Measurements from ENCODE around the gene FOXK1. TPM values are rescaled to one million over a fixed set of nuclear protein-coding genes. Genes with fewer than 3 reads are reported as not detected.

Gene FOXK1
- total and polyA plus RNA-seq, 9 donors = 5.8 to 43.9 (median 32.6) TPM

DNA sequence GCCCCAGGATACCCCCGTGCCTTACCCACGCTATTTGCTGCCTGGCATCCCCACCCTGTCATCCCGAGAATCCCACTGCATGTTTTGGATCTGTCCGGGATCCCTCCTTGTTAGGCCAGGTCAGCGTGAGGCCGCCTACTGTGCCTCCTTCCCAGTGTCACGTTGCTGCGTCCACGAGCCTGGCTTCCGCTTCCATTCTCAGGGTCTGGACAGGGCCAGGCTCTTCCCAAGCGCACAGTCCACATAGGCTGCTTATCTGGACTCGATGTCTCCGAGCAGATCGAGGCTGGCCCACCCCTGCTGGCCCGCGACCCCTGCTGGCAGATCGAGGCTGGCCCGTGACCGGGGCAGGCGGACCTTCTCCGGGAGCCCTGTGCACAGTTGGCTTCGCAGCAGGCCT is 27.1 kb downstream of the FOXK1 start:
- 87 to 91% (median 89%) methylated on average over 22 of the region's 22 CpGs for WGBS, 3 donors
- no peak for DNase-seq
- H3K4me1 ChIP-seq (ENCODE audit: insufficient read depth) = peaks cover 6% of the 10 kb centered on the region
- no peaks in the 10 kb centered on the region for H3K27me3 ChIP-seq
- no peak overlapping the region for H3K4me3 ChIP-seq
- intact Hi-C loops (cut with DNase I) = no loop called here
- H3K9me3 ChIP-seq = no peaks in the 10 kb centered on the region
- no peak for TF ChIP-seq POLR2A (IDR thresholded peaks at IDR 0.05)
- H3K36me3 ChIP-seq = no peaks in the 10 kb centered on the region
- no peak overlapping the region for H3K27ac ChIP-seq

DNA sequence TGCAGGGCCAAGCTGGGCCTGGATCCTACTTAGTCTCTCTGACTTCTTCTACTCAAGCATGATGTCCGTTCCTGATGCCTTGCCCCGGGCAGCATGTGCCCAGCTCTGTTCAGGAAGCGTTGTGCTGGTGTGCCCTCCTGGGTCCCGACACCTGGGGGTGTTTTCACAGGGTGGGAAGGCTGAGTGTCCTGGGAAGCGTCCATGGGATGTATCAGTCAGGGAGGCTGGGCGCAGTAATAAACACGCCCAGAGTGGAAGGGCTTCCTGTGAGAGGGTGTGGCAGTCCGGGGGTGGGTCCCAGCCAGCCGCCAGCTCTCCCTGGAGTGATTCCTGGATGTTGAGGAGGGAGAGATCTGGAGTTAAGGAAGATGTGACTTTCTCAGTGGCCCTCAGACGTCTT is 29.0 kb downstream of the FOXK1 start:
- no peak overlapping the region for H3K27ac ChIP-seq
- DNase-seq = no peak
- H3K27me3 ChIP-seq = no peaks in the 10 kb centered on the region
- H3K9me3 ChIP-seq = no peaks in the 10 kb centered on the region
- TF ChIP-seq POLR2A (IDR thresholded peaks at IDR 0.05) (no peak), EP300 (IDR thresholded peaks at IDR 0.05) (no peak)
- TF ChIP-seq, protein P1, sequence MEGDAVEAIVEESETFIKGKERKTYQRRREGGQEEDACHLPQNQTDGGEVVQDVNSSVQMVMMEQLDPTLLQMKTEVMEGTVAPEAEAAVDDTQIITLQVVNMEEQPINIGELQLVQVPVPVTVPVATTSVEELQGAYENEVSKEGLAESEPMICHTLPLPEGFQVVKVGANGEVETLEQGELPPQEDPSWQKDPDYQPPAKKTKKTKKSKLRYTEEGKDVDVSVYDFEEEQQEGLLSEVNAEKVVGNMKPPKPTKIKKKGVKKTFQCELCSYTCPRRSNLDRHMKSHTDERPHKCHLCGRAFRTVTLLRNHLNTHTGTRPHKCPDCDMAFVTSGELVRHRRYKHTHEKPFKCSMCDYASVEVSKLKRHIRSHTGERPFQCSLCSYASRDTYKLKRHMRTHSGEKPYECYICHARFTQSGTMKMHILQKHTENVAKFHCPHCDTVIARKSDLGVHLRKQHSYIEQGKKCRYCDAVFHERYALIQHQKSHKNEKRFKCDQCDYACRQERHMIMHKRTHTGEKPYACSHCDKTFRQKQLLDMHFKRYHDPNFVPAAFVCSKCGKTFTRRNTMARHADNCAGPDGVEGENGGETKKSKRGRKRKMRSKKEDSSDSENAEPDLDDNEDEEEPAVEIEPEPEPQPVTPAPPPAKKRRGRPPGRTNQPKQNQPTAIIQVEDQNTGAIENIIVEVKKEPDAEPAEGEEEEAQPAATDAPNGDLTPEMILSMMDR (IDR thresholded peaks at IDR 0.05) = no peak
- peaks cover 6% of the 10 kb centered on the region for H3K4me1 ChIP-seq (ENCODE audit: insufficient read depth)
- no peak overlapping the region for H3K4me3 ChIP-seq
- 92 to 94% (median 93%) methylated on average over 10 of the region's 10 CpGs for WGBS, 3 donors
- no peaks in the 10 kb centered on the region for H3K36me3 ChIP-seq
- intact Hi-C loops (cut with DNase I) = no loop called here

DNA sequence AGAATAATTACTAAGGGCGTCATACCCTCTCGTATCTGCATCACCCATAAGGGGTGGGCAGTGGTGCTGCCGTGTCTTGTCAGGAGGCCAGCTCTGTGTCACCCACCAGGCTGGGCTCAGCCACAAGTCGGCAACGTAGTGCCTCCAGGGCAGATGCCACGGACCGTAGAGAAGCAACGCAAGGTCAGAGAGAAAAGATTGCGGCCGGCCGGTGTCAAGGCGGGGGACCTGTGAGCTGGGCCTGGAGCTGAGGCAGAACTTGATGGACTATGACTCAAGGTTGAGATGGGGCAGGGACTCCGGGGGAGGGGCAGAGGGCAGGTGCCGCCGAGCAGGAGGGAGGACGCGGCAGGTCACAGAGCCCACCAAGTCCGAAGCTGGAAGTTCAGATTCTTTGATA is 29.5 kb downstream of the FOXK1 start:
- H3K27ac ChIP-seq = no peak overlapping the region
- H3K27me3 ChIP-seq = no peaks in the 10 kb centered on the region
- WGBS, 3 donors = 93 to 94% (median 93%) methylated on average over 18 of the region's 18 CpGs
- peaks cover 6% of the 10 kb centered on the region for H3K4me1 ChIP-seq (ENCODE audit: insufficient read depth)
- no peaks in the 10 kb centered on the region for H3K9me3 ChIP-seq
- H3K36me3 ChIP-seq = no peaks in the 10 kb centered on the region
- DNase-seq = no peak
- TF ChIP-seq POLR2A (IDR thresholded peaks at IDR 0.05) (no peak), EP300 (IDR thresholded peaks at IDR 0.05) (no peak)
- TF ChIP-seq, protein P1 (IDR thresholded peaks at IDR 0.05) = no peak
- intact Hi-C loops (cut with DNase I) = no loop called here
- H3K4me3 ChIP-seq = no peak overlapping the region

DNA sequence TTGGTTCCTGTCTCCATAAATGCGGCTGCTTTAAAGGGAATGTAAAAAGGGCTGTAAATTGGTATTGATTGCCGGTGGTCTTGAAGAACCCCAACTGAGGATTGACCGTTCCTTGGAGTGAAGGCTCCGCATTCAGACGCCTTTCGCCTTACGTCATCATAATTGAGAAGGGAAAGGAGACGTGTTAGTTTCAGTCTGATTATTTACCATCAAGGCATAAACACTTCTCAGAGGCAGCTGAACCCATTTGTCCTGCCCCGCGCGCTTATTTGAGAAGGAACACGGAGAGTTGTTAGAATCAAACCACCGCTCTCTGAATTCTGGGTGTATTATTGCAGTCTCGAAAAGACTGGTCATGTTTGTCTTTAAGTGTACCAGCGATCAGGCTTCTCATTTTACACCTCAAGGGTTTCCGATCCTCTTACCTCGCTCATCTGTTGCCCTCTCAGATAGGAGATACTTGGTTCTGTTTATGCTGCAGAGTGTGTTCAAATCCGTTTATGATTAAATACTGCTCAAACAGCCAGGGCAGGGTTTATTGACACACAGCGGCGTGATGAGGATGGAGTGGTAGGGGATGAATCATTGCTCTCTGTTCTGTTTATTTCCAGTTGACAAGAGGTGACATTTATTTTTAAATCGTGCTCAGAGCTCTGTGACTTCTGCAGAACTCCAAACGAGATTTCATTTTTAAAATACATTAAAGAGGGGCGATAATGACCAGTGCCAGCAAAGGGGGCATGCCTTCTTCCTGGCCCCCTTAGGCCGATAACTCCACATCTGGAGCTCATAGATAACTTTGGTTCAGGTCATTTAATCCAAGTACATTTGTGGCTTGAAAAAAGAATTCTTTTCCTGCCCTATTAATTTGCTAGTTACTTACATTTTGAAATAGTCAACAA is 30.4 kb downstream of the FOXK1 start:
- Histone ChIP-seq H3K9me3 (no peaks in the 10 kb centered on the region), H3K4me1 (ENCODE audit: insufficient read depth) (peaks cover 6% of the 10 kb centered on the region), H3K36me3 (no peaks in the 10 kb centered on the region), H3K4me3 (no peak overlapping the region), H3K27me3 (no peaks in the 10 kb centered on the region), H3K27ac (no peak overlapping the region)
- no peak for DNase-seq
- 82 to 87% (median 85%) methylated on average over 24 of the region's 24 CpGs for WGBS, 3 donors
- TF ChIP-seq EP300 (IDR thresholded peaks at IDR 0.05) = no peak
- intact Hi-C loops (cut with DNase I) = no loop called here

DNA sequence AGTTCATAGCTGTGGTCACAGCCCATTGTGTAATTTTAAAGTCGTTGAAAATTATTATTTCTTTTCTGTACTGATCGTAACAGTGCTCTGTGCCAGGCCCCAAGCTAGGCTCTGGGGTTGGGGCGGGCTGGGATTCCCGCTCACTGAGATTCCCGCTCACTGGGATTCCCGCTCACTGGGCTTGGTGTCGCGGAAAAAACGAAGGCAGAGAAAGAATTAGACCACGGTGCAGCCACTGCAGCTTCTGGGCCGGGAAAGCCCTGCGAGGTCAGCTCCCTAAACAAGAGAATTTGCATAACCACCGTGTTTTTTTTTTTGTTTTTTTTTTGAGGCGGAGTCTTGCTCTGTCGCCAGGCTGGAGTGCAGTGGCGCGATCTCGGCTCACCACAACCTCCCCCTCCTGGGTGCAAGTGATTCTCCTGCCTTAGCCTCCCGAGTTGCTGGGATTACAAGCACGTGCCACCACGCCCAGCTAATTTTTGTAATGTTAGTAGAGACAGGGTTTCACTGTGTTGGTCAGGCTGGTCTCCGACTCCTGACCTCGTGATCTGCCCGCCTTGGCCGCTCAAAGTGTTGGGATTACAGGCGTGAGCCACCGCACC is 31.2 kb downstream of the FOXK1 start:
- Histone ChIP-seq H3K27ac (no peak overlapping the region), H3K27me3 (no peaks in the 10 kb centered on the region), H3K4me3 (no peak overlapping the region), H3K36me3 (no peaks in the 10 kb centered on the region), H3K9me3 (no peaks in the 10 kb centered on the region), H3K4me1 (ENCODE audit: insufficient read depth) (peaks cover 6% of the 10 kb centered on the region)
- WGBS, 3 donors = 78 to 87% (median 86%) methylated on average over 27 of the region's 27 CpGs
- no peak for DNase-seq
- intact Hi-C loops (cut with DNase I) = no loop called here
- TF ChIP-seq, protein P1 (IDR thresholded peaks at IDR 0.05) = no peak
- no peak for TF ChIP-seq POLR2A (IDR thresholded peaks at IDR 0.05)
- no peak for TF ChIP-seq EP300 (IDR thresholded peaks at IDR 0.05)

Measured in ovary (tissue), 9 donors.